OCI-LY1 (cell line): Measurements from ENCODE around the gene EPAS1.

Experiments
- CTCF ChIP-seq: fragments of 200-600 bp; sonication (generic), shearing (Covaris generic); IDR thresholded peaks from 2 replicates; pipeline ENCODE4 v1.5.1; 2017; ENCODE audit warnings: mild to moderate bottlenecking, antibody characterized with exemption, low read length, moderate library complexity, mixed read lengths
- EZH2 ChIP-seq: fragments of 200-600 bp; sonication (generic), shearing (Covaris generic); IDR thresholded peaks from 2 replicates; pipeline ENCODE4 v1.8.0; 2017; ENCODE audit warnings: borderline replicate concordance, mixed run types, mild to moderate bottlenecking, antibody characterized with exemption, low read length, moderate library complexity, mixed read lengths

- TF ChIP-seq CTCF (no peak), EZH2 (no peak)
Observed at GRCh38 chr2:46342566-46343315, 45.5 kb downstream of the EPAS1 start.
